ENCODE data around the gene SALL4.
"Not testable (repeated sequence)": the region's sequence is repeated elsewhere in the genome, so short reads cannot be mapped to it uniquely, and the experiment has no call there.

Gene SALL4

GRCh38 chr20:51831866-51832265, 29.5 kb upstream of the SALL4 start:
- Histone ChIP-seq H3K27me3 (replicated peaks in 2 of 5; ENCODE audit: control insufficient read depth in 4 of 5, insufficient read depth in 5 of 5, low read length in 4 of 5) (no peaks in the 10 kb centered on the region), H3K27ac (ENCODE audit: insufficient read depth in 1 of 2, low read depth in 1 of 2, low read length in 2 of 2, poor library complexity in 1 of 2, severe bottlenecking in 2 of 2) (no peak overlapping the region), H3K9me3 (ENCODE audit: control extremely low read depth in 1 of 5, control insufficient read depth in 4 of 5, insufficient read depth in 2 of 5, low read depth in 1 of 5, low read length in 4 of 5) (no peaks in the 10 kb centered on the region), H3K4me1 (ENCODE audit: control extremely low read depth in 1 of 4, control insufficient read depth in 4 of 4, insufficient read depth in 4 of 4, low read length in 3 of 4) (no peaks in the 10 kb centered on the region), H3K4me3 (ENCODE audit: control insufficient read depth in 1 of 7, extremely low read depth in 1 of 7, insufficient read depth in 4 of 7, low read depth in 2 of 7, low read length in 6 of 7) (no peak overlapping the region), H3K36me3 (ENCODE audit: control insufficient read depth in 4 of 4, insufficient read depth in 4 of 4, low read length in 3 of 4) (no peaks in the 10 kb centered on the region)
- CTCF ChIA-PET: no interaction called here
- WGBS (ENCODE audit: insufficient coverage): 91% methylated on average over 4 of the region's 6 CpGs
- DNase-seq: no peak
- POLR2A ChIA-PET: no interaction called here

- DNase-seq: no peak
Measured at GRCh38 chr20:51830538-51830937, 28.2 kb upstream of the SALL4 start.

GRCh38 chr20:51828762-51829161, 26.4 kb upstream of the SALL4 start:
- ChIA-PET CTCF (no interaction called here), POLR2A (no interaction called here)
- H3K36me3 ChIP-seq (ENCODE audit: control insufficient read depth in 4 of 4, insufficient read depth in 4 of 4, low read length in 3 of 4): no peaks in the 10 kb centered on the region
- H3K9me3 ChIP-seq (ENCODE audit: control extremely low read depth in 1 of 5, control insufficient read depth in 4 of 5, insufficient read depth in 2 of 5, low read depth in 1 of 5, low read length in 4 of 5): no peaks in the 10 kb centered on the region
- H3K4me1 ChIP-seq (ENCODE audit: control extremely low read depth in 1 of 4, control insufficient read depth in 4 of 4, insufficient read depth in 4 of 4, low read length in 3 of 4): no peaks in the 10 kb centered on the region
- no peak for DNase-seq
- no peaks in the 10 kb centered on the region for H3K27me3 ChIP-seq (replicated peaks in 2 of 5; ENCODE audit: control insufficient read depth in 4 of 5, insufficient read depth in 5 of 5, low read length in 4 of 5)
- no peak overlapping the region for H3K27ac ChIP-seq (ENCODE audit: insufficient read depth in 1 of 2, low read depth in 1 of 2, low read length in 2 of 2, poor library complexity in 1 of 2, severe bottlenecking in 2 of 2)
- H3K4me3 ChIP-seq (ENCODE audit: control insufficient read depth in 1 of 7, extremely low read depth in 1 of 7, insufficient read depth in 4 of 7, low read depth in 2 of 7, low read length in 6 of 7): no peak overlapping the region
- 93% methylated on average over 7 of the region's 7 CpGs for WGBS (ENCODE audit: insufficient coverage)

More at GRCh38 chr20:51830538-51830937, 28.2 kb upstream of the SALL4 start:
- Histone ChIP-seq H3K4me1 (ENCODE audit: control extremely low read depth in 1 of 4, control insufficient read depth in 4 of 4, insufficient read depth in 4 of 4, low read length in 3 of 4) (no peaks in the 10 kb centered on the region), H3K36me3 (ENCODE audit: control insufficient read depth in 4 of 4, insufficient read depth in 4 of 4, low read length in 3 of 4) (no peaks in the 10 kb centered on the region), H3K4me3 (ENCODE audit: control insufficient read depth in 1 of 7, extremely low read depth in 1 of 7, insufficient read depth in 4 of 7, low read depth in 2 of 7, low read length in 6 of 7) (no peak overlapping the region), H3K9me3 (ENCODE audit: control extremely low read depth in 1 of 5, control insufficient read depth in 4 of 5, insufficient read depth in 2 of 5, low read depth in 1 of 5, low read length in 4 of 5) (no peaks in the 10 kb centered on the region), H3K27ac (ENCODE audit: insufficient read depth in 1 of 2, low read depth in 1 of 2, low read length in 2 of 2, poor library complexity in 1 of 2, severe bottlenecking in 2 of 2) (no peak overlapping the region), H3K27me3 (replicated peaks in 2 of 5; ENCODE audit: control insufficient read depth in 4 of 5, insufficient read depth in 5 of 5, low read length in 4 of 5) (no peaks in the 10 kb centered on the region)
- ChIA-PET POLR2A (no interaction called here), CTCF (interaction anchor here (1.1 kb wide), 1 partner anchor 11 kb away, joined by 3 read pairs; no protein-coding TSS in a partner anchor)
- 98% methylated on average over 5 of the region's 7 CpGs for WGBS (ENCODE audit: insufficient coverage)

GRCh38 chr20:51826372-51826771, 24.1 kb upstream of the SALL4 start:
- H3K4me3 ChIP-seq (ENCODE audit: control insufficient read depth in 1 of 7, extremely low read depth in 1 of 7, insufficient read depth in 4 of 7, low read depth in 2 of 7, low read length in 6 of 7): no peak overlapping the region
- H3K27me3 ChIP-seq (replicated peaks in 2 of 5; ENCODE audit: control insufficient read depth in 4 of 5, insufficient read depth in 5 of 5, low read length in 4 of 5): no peaks in the 10 kb centered on the region
- 100% methylated on average over 4 of the region's 8 CpGs for WGBS (ENCODE audit: insufficient coverage)
- no peaks in the 10 kb centered on the region for H3K4me1 ChIP-seq (ENCODE audit: control extremely low read depth in 1 of 4, control insufficient read depth in 4 of 4, insufficient read depth in 4 of 4, low read length in 3 of 4)
- ChIA-PET CTCF (no interaction called here), POLR2A (no interaction called here)
- H3K9me3 ChIP-seq (ENCODE audit: control extremely low read depth in 1 of 5, control insufficient read depth in 4 of 5, insufficient read depth in 2 of 5, low read depth in 1 of 5, low read length in 4 of 5): no peaks in the 10 kb centered on the region
- DNase-seq: no peak
- H3K27ac ChIP-seq (ENCODE audit: insufficient read depth in 1 of 2, low read depth in 1 of 2, low read length in 2 of 2, poor library complexity in 1 of 2, severe bottlenecking in 2 of 2): no peak overlapping the region
- no peaks in the 10 kb centered on the region for H3K36me3 ChIP-seq (ENCODE audit: control insufficient read depth in 4 of 4, insufficient read depth in 4 of 4, low read length in 3 of 4)

GRCh38 chr20:51818479-51819008, 16.2 kb upstream of the SALL4 start:
- Histone ChIP-seq H3K27me3 (replicated peaks in 2 of 5; ENCODE audit: control insufficient read depth in 4 of 5, insufficient read depth in 5 of 5, low read length in 4 of 5) (no peaks in the 10 kb centered on the region), H3K4me3 (ENCODE audit: control insufficient read depth in 1 of 7, extremely low read depth in 1 of 7, insufficient read depth in 4 of 7, low read depth in 2 of 7, low read length in 6 of 7) (no peak overlapping the region), H3K9me3 (ENCODE audit: control extremely low read depth in 1 of 5, control insufficient read depth in 4 of 5, insufficient read depth in 2 of 5, low read depth in 1 of 5, low read length in 4 of 5) (no peaks in the 10 kb centered on the region), H3K27ac (ENCODE audit: insufficient read depth in 1 of 2, low read depth in 1 of 2, low read length in 2 of 2, poor library complexity in 1 of 2, severe bottlenecking in 2 of 2) (no peak overlapping the region), H3K4me1 (ENCODE audit: control extremely low read depth in 1 of 4, control insufficient read depth in 4 of 4, insufficient read depth in 4 of 4, low read length in 3 of 4) (no peaks in the 10 kb centered on the region), H3K36me3 (ENCODE audit: control insufficient read depth in 4 of 4, insufficient read depth in 4 of 4, low read length in 3 of 4) (no peaks in the 10 kb centered on the region)
- WGBS (ENCODE audit: insufficient coverage): no CpG with 5 or more reads among the region's 1 CpG
- ChIA-PET CTCF (no interaction called here), POLR2A (no interaction called here)
- DNase-seq: no peak

GRCh38 chr20:51816856-51817255, 14.5 kb upstream of the SALL4 start:
- H3K27me3 ChIP-seq (replicated peaks in 2 of 5; ENCODE audit: control insufficient read depth in 4 of 5, insufficient read depth in 5 of 5, low read length in 4 of 5); H3K9me3 ChIP-seq (ENCODE audit: control extremely low read depth in 1 of 5, control insufficient read depth in 4 of 5, insufficient read depth in 2 of 5, low read depth in 1 of 5, low read length in 4 of 5); CTCF ChIA-PET; H3K4me1 ChIP-seq (ENCODE audit: control extremely low read depth in 1 of 4, control insufficient read depth in 4 of 4, insufficient read depth in 4 of 4, low read length in 3 of 4); H3K27ac ChIP-seq (ENCODE audit: insufficient read depth in 1 of 2, low read depth in 1 of 2, low read length in 2 of 2, poor library complexity in 1 of 2, severe bottlenecking in 2 of 2); DNase-seq; H3K4me3 ChIP-seq (ENCODE audit: control insufficient read depth in 1 of 7, extremely low read depth in 1 of 7, insufficient read depth in 4 of 7, low read depth in 2 of 7, low read length in 6 of 7); H3K36me3 ChIP-seq (ENCODE audit: control insufficient read depth in 4 of 4, insufficient read depth in 4 of 4, low read length in 3 of 4): not testable (repeated sequence)
- POLR2A ChIA-PET: interaction anchor here (0.7 kb wide), 1 partner anchor 106 kb away, joined by 3 read pairs; no protein-coding TSS in a partner anchor
- 100% methylated on average over 1 of the region's 8 CpGs for WGBS (ENCODE audit: insufficient coverage)

GRCh38 chr20:51815383-51816076, 13.2 kb upstream of the SALL4 start:
- Histone ChIP-seq H3K27ac (ENCODE audit: insufficient read depth in 1 of 2, low read depth in 1 of 2, low read length in 2 of 2, poor library complexity in 1 of 2, severe bottlenecking in 2 of 2) (no peak overlapping the region), H3K4me1 (ENCODE audit: control extremely low read depth in 1 of 4, control insufficient read depth in 4 of 4, insufficient read depth in 4 of 4, low read length in 3 of 4) (no peaks in the 10 kb centered on the region), H3K4me3 (ENCODE audit: control insufficient read depth in 1 of 7, extremely low read depth in 1 of 7, insufficient read depth in 4 of 7, low read depth in 2 of 7, low read length in 6 of 7) (no peak overlapping the region), H3K27me3 (replicated peaks in 2 of 5; ENCODE audit: control insufficient read depth in 4 of 5, insufficient read depth in 5 of 5, low read length in 4 of 5) (no peaks in the 10 kb centered on the region), H3K9me3 (ENCODE audit: control extremely low read depth in 1 of 5, control insufficient read depth in 4 of 5, insufficient read depth in 2 of 5, low read depth in 1 of 5, low read length in 4 of 5) (no peaks in the 10 kb centered on the region), H3K36me3 (ENCODE audit: control insufficient read depth in 4 of 4, insufficient read depth in 4 of 4, low read length in 3 of 4) (no peaks in the 10 kb centered on the region)
- POLR2A ChIA-PET: no interaction called here
- 94% methylated on average over 4 of the region's 5 CpGs for WGBS (ENCODE audit: insufficient coverage)
- CTCF ChIA-PET: interaction anchor here (1.0 kb wide), 1 partner anchor 16 kb away, joined by 5 read pairs; no protein-coding TSS in a partner anchor
- DNase-seq: no peak
